Suprapubic skin (tissue), 4 donors: ENCODE measurements around the gene DMRT2. TPM values are rescaled to one million over a fixed set of nuclear protein-coding genes. Genes with fewer than 3 reads are reported as not detected.

Source experiments
- DNase-seq, 2 donors: peaks; one replicate each; pipeline ENCODE4 v3.0.0-alpha.2; 2019; ENCODE audit warnings: low spot score in 2 of 2
- H3K27ac ChIP-seq: fragments of 200-600 bp; sonication (generic); one replicate; pipeline ENCODE4 v1.5.1; 2019
- H3K27me3 ChIP-seq: fragments of 200-600 bp; sonication (generic); one replicate; pipeline ENCODE4 v1.5.1; 2019
- H3K36me3 ChIP-seq: fragments of 200-600 bp; sonication (generic); one replicate; pipeline ENCODE4 v1.5.1; 2019
- H3K4me1 ChIP-seq: fragments of 200-600 bp; sonication (generic); one replicate; pipeline ENCODE4 v1.5.1; 2019
- H3K4me3 ChIP-seq: fragments of 200-600 bp; sonication (generic); one replicate; pipeline ENCODE4 v1.5.1; 2019; ENCODE audit warnings: mild to moderate bottlenecking
- H3K9me3 ChIP-seq: fragments of 200-600 bp; sonication (generic); one replicate; pipeline ENCODE4 v1.5.1; 2019
- CTCF ChIP-seq, 2 donors: fragments of 200-600 bp in 1 of 2; fragments of 450-650 bp in 1 of 2; sonication (generic) in 1 of 2; IDR thresholded peaks; one replicate each; pipeline ENCODE4 v1.5.1; 2016 to 2019; ENCODE audit warnings: antibody characterized with exemption in 2 of 2, mild to moderate bottlenecking in 1 of 2, moderate library complexity in 1 of 2
- EP300 ChIP-seq: sonication (generic); formaldehyde crosslinking; IDR thresholded peaks from one replicate; pipeline ENCODE4 v1.6.1; 2017; ENCODE audit warnings: antibody characterized with exemption
- POLR2A ChIP-seq, 2 donors: fragments of 450-650 bp; IDR thresholded peaks; one replicate each; pipeline ENCODE4 v1.6.1; 2017; ENCODE audit warnings: antibody characterized with exemption in 2 of 2, mild to moderate bottlenecking in 2 of 2, moderate library complexity in 2 of 2
- POLR2AphosphoS5 ChIP-seq, 3 donors: sonication (generic); formaldehyde crosslinking; IDR thresholded peaks; one replicate each; pipeline ENCODE4 v1.6.1; 2017; ENCODE audit warnings: antibody characterized with exemption in 3 of 3
- WGBS: methylation state at CpG from one replicate; pipeline ENCODE4 v1.1.5; 2018; 5-methylcytosine and 5-hydroxymethylcytosine counted together
- total RNA-seq, 4 donors: library from RNA; depleted of rRNA; stranded (reverse); fragments of >200 nt; gene quantifications; one replicate each; pipeline ENCODE4 v1.1.0, GENCODE V29; 2016

The DMRT2 gene
- total RNA-seq, 4 donors from 2014 or later, result 0.60 to 1.1 (median 0.68) TPM

GRCh38 chr9:1046639-1047572 is 3.3 kb upstream of the DMRT2 start:
- H3K4me1 ChIP-seq, result peaks cover 65% of the 10 kb centered on the region
- H3K9me3 ChIP-seq, result no peaks in the 10 kb centered on the region
- H3K27ac ChIP-seq, result no peak overlapping the region
- 47% methylated on average over 36 of the region's 36 CpGs for WGBS
- no peak for DNase-seq
- H3K27me3 ChIP-seq, result peaks cover 93% of the 10 kb centered on the region
- H3K36me3 ChIP-seq, result no peaks in the 10 kb centered on the region
- H3K4me3 ChIP-seq, result peak overlapping the region; percentile 52
- no peak for TF ChIP-seq POLR2A (IDR thresholded peaks at IDR 0.05)

- TF ChIP-seq EP300 (no peak), POLR2AphosphoS5 (IDR thresholded peaks at IDR 0.05) (no peak), POLR2A (IDR thresholded peaks at IDR 0.05) (no peak), CTCF (IDR thresholded peaks at IDR 0.05) (no peak)
- peak overlapping the region; percentile 52 for H3K4me3 ChIP-seq
- H3K36me3 ChIP-seq, result no peaks in the 10 kb centered on the region
- H3K4me1 ChIP-seq, result peaks cover 67% of the 10 kb centered on the region
- peaks cover 93% of the 10 kb centered on the region for H3K27me3 ChIP-seq
- DNase-seq, result peak; percentile 74 to 82
- 2% methylated on average over 23 of the region's 23 CpGs for WGBS
- H3K9me3 ChIP-seq, result no peaks in the 10 kb centered on the region
- peak overlapping the region; percentile 36 for H3K27ac ChIP-seq
These were observed 2.4 kb upstream of the DMRT2 start for GRCh38 chr9:1047591-1048230.

GRCh38 chr9:1048231-1048619 is 1.9 kb upstream of the DMRT2 start:
- 40% methylated on average over 8 of the region's 8 CpGs for WGBS
- H3K27ac ChIP-seq, result peak overlapping the region; percentile 36
- H3K4me1 ChIP-seq, result peaks cover 66% of the 10 kb centered on the region
- peaks cover 93% of the 10 kb centered on the region for H3K27me3 ChIP-seq
- H3K36me3 ChIP-seq, result no peaks in the 10 kb centered on the region
- peak overlapping the region; percentile 52 for H3K4me3 ChIP-seq
- no peak for DNase-seq
- no peaks in the 10 kb centered on the region for H3K9me3 ChIP-seq
- TF ChIP-seq EP300 (no peak), POLR2AphosphoS5 (IDR thresholded peaks at IDR 0.05) (no peak)

GRCh38 chr9:1048811-1049210 is 1.3 kb upstream of the DMRT2 start:
- TF ChIP-seq POLR2AphosphoS5 (IDR thresholded peaks at IDR 0.05), result no peak
- TF ChIP-seq POLR2A (IDR thresholded peaks at IDR 0.05), result no peak
- TF ChIP-seq EP300, result no peak
- TF ChIP-seq CTCF (IDR thresholded peaks at IDR 0.05), result no peak
- DNase-seq, result no peak
- Histone ChIP-seq H3K27ac (no peak overlapping the region), H3K27me3 (peaks cover 93% of the 10 kb centered on the region), H3K9me3 (no peaks in the 10 kb centered on the region), H3K36me3 (no peaks in the 10 kb centered on the region), H3K4me3 (peak overlapping the region; percentile 52), H3K4me1 (peaks cover 66% of the 10 kb centered on the region)
- WGBS, result 50% methylated on average over 15 of the region's 15 CpGs

GRCh38 chr9:1049641-1050040 is 516 bp upstream of the DMRT2 start:
- WGBS, result 24% methylated on average over 12 of the region's 12 CpGs
- no peaks in the 10 kb centered on the region for H3K9me3 ChIP-seq
- H3K27me3 ChIP-seq, result peaks cover 93% of the 10 kb centered on the region
- no peak for DNase-seq
- no peak for TF ChIP-seq POLR2A (IDR thresholded peaks at IDR 0.05)
- TF ChIP-seq EP300, result no peak
- no peak for TF ChIP-seq CTCF (IDR thresholded peaks at IDR 0.05)
- TF ChIP-seq POLR2AphosphoS5 (IDR thresholded peaks at IDR 0.05), result no peak
- H3K36me3 ChIP-seq, result no peaks in the 10 kb centered on the region
- H3K4me3 ChIP-seq, result peak overlapping the region; percentile 46
- no peak overlapping the region for H3K27ac ChIP-seq
- peaks cover 66% of the 10 kb centered on the region for H3K4me1 ChIP-seq

GRCh38 chr9:1051210-1051583 is 1.0 kb downstream of the DMRT2 start:
- H3K27me3 ChIP-seq, result peaks cover 95% of the 10 kb centered on the region
- H3K36me3 ChIP-seq, result no peaks in the 10 kb centered on the region
- H3K4me3 ChIP-seq, result peak overlapping the region; percentile 52
- H3K27ac ChIP-seq, result peak overlapping the region; percentile 13
- 33% methylated on average over 12 of the region's 13 CpGs for WGBS
- no peaks in the 10 kb centered on the region for H3K9me3 ChIP-seq
- TF ChIP-seq EP300, result no peak
- no peak for TF ChIP-seq POLR2AphosphoS5 (IDR thresholded peaks at IDR 0.05)
- no peak for TF ChIP-seq CTCF (IDR thresholded peaks at IDR 0.05)
- no peak for TF ChIP-seq POLR2A (IDR thresholded peaks at IDR 0.05)
- peak in 1 of 2 donors; percentile 65 for DNase-seq
- H3K4me1 ChIP-seq, result peaks cover 56% of the 10 kb centered on the region
